Globus pallidus (tissue), 1 donor: ENCODE measurements around the gene HAO2.

ENCODE experiments used
- DNase-seq: peaks from one replicate; pipeline ENCODE4 v3.0.0-alpha.2; 2015; ENCODE audit warnings: low spot score

The HAO2 gene

DNA sequence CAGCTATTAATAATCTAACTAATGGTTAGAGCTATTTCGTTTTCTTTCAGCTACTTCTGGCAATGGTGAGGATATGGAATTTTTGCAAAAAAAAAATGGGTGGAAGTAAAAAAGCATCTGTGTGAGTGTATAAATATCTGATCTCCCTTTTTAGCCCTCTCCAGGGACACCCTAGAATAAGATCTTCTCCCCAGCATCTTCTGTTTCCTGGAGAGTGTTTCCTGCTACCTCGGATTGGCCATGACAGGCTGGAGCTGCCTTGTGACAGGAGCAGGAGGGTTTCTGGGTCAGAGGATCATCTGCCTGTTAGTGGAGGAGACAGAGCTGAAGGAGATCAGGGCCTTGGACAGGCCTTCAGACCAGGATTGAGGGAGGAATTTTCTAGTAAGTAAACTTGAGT lies 70.2 kb downstream of the HAO2 start:
- no peak for DNase-seq

DNA sequence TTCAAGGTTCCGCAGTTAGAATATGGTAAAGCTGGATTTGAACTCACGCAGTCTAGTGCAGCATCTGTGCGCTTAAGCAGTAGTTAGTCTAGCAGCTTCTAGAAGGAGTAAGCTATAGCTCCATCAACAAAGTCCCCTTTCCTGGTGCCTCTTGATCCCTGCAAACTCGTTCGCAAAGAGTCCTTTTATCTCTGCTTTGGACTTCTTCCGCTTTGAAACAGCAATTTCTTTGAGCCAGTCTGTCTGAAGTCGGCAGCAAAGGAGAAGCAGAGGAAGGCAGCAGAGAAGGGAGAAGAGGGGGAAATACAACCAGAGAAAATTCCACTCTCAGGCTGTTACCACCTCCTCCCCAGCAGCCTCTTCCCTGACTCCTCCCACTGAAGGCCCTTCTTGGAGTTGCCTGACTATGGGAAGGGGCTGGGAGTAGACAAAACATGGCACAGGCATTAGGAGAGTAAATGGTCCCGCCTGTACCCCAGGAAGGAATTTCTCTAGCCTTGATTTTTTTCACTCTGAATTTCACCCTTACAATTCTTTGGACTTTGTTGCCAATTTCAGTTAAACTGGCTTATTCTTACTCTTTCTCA lies 72.2 kb downstream of the HAO2 start:
- DNase-seq, result no peak

DNA sequence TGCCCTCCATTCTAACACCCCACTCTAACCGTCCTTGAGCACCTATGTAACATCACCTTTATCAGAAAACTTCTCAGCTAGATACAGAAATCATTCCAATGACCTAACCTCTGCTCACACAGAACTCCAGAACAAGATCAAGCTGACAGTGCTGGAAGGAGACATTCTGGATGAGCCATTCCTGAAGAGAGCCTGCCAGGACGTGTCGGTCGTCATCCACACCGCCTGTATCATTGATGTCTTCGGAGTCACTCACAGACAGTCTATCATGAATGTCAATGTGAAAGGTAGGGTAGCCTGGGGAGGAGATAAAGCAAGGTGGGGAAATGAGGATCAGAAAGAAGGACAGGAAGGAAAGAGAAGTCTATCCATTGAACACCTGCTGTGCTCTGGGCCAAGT lies 74.2 kb downstream of the HAO2 start:
- no peak for DNase-seq
